22Rv1 (cell line): ENCODE results near the gene SIPA1L3.

Experiments used
- ZFX ChIP-seq: fragments of 450-650 bp; IDR thresholded peaks from 2 replicates; pipeline ENCODE4 v1.6.1; 2017; ENCODE audit warnings: antibody characterized with exemption, borderline replicate concordance
- TF ChIP-seq, protein P1 (sequence below): fragments of 450-650 bp; IDR thresholded peaks from 2 replicates; pipeline ENCODE4 v1.5.1; 2017; ENCODE audit warnings: mild to moderate bottlenecking

DNA sequence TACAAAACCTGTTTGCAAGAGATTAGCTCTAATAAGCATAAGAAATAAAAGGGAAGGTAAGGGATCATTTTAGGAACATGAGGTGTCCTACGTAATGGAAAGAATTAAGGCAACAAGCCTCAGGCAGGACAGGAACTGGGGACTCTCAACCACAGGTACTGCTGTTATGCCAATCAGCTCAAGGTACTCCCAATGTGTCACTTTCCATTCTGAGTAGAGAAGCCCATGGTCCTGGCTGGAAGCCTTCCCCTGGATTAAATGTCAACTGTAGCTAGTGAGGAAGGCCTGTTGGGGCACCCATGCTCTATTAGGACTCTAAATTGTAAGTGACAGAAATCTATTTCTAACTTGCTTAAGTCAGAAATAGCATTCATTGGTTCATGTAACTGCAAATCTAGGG, 182.4 kb downstream of the SIPA1L3 start:
- TF ChIP-seq, protein P1, sequence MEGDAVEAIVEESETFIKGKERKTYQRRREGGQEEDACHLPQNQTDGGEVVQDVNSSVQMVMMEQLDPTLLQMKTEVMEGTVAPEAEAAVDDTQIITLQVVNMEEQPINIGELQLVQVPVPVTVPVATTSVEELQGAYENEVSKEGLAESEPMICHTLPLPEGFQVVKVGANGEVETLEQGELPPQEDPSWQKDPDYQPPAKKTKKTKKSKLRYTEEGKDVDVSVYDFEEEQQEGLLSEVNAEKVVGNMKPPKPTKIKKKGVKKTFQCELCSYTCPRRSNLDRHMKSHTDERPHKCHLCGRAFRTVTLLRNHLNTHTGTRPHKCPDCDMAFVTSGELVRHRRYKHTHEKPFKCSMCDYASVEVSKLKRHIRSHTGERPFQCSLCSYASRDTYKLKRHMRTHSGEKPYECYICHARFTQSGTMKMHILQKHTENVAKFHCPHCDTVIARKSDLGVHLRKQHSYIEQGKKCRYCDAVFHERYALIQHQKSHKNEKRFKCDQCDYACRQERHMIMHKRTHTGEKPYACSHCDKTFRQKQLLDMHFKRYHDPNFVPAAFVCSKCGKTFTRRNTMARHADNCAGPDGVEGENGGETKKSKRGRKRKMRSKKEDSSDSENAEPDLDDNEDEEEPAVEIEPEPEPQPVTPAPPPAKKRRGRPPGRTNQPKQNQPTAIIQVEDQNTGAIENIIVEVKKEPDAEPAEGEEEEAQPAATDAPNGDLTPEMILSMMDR, result no peak
- no peak for TF ChIP-seq ZFX
